Osteoblast (primary cell): ENCODE results near the gene ERAP2. TPM values are rescaled to one million over a fixed set of nuclear protein-coding genes. Genes with fewer than 3 reads are reported as not detected.

Source experiments
- DNase-seq: peaks from one replicate; pipeline ENCODE4 v3.0.0; 2011; ENCODE audit warnings: low spot score, mixed read lengths; ENCODE audit not compliant: insufficient read length; ENCODE audit errors: missing footprints
- H2AFZ ChIP-seq: 2 replicates; pipeline ENCODE4 v1.6.0; 2011; ENCODE audit warnings: mild to moderate bottlenecking, low read length
- H3K27ac ChIP-seq: 2 replicates; pipeline ENCODE4 v1.5.1; 2011; ENCODE audit warnings: mild to moderate bottlenecking, low read depth, low read length, moderate library complexity
- H3K27me3 ChIP-seq: 2 replicates; pipeline ENCODE4 v1.6.0; 2012; ENCODE audit warnings: mild to moderate bottlenecking, control low read depth, inconsistent platforms, low read length, moderate library complexity; ENCODE audit not compliant: insufficient read depth
- H3K36me3 ChIP-seq: 2 replicates; pipeline ENCODE4 v1.5.1; 2011; ENCODE audit warnings: mild to moderate bottlenecking, low read length, control low read depth, moderate library complexity; ENCODE audit not compliant: insufficient read depth
- H3K4me1 ChIP-seq: 2 replicates; pipeline ENCODE4 v1.5.1; 2011; ENCODE audit warnings: mild to moderate bottlenecking, low read length, control low read depth, moderate library complexity; ENCODE audit not compliant: insufficient read depth
- H3K4me2 ChIP-seq: 2 replicates; pipeline ENCODE4 v1.6.0; 2011; ENCODE audit warnings: mild to moderate bottlenecking, low read length; ENCODE audit not compliant: insufficient read depth
- H3K4me3 ChIP-seq: fragments of 200-600 bp; sonication (generic); 3 replicates; pipeline ENCODE4 v1.5.1; 2012; ENCODE audit warnings: mild to moderate bottlenecking, low read length, inconsistent platforms; ENCODE audit not compliant: insufficient read depth
- H3K79me2 ChIP-seq: 2 replicates; pipeline ENCODE4 v1.6.0; 2012; ENCODE audit warnings: mild to moderate bottlenecking, low read length, control low read depth, inconsistent platforms; ENCODE audit not compliant: insufficient read depth
- H3K9me3 ChIP-seq: 2 replicates; pipeline ENCODE4 v1.5.1; 2011; ENCODE audit warnings: low read depth, low read length, control low read depth
- H4K20me1 ChIP-seq: 2 replicates; pipeline ENCODE4 v1.6.0; 2012; ENCODE audit warnings: mild to moderate bottlenecking, low read length, control low read depth; ENCODE audit not compliant: insufficient read depth
- CTCF ChIP-seq: IDR thresholded peaks from 2 replicates; pipeline ENCODE4 v1.5.1; 2011; ENCODE audit warnings: mild to moderate bottlenecking, low read depth, low read length, moderate library complexity; ENCODE audit errors: extremely low read depth
- total RNA-seq: library from RNA; depleted of rRNA; stranded (reverse); fragments of >200 nt; gene quantifications from 2 replicates; pipeline ENCODE4 v1.2.3, GENCODE V29; 2012

ERAP2 gene
- total RNA-seq, 1 donor: 84.7 TPM

GRCh38 chr5:96957254-96958049 is 81.2 kb downstream of the ERAP2 start:
- Histone ChIP-seq H3K4me2 (no peak overlapping the region), H3K9me3 (no peaks in the 10 kb centered on the region), H4K20me1 (no peaks in the 10 kb centered on the region), H3K27ac (no peak overlapping the region), H3K79me2 (peaks cover 69% of the 10 kb centered on the region), H3K4me3 (no peak overlapping the region), H3K36me3 (no peaks in the 10 kb centered on the region), H2AFZ (no peak overlapping the region), H3K27me3 (no peaks in the 10 kb centered on the region), H3K4me1 (peaks cover 5% of the 10 kb centered on the region)
- TF ChIP-seq CTCF: no peak
- no peak for DNase-seq

- no peak for TF ChIP-seq CTCF
- Histone ChIP-seq H3K79me2 (peaks cover 62% of the 10 kb centered on the region), H3K27ac (no peak overlapping the region)
Measured at GRCh38 chr5:96958977-96959376, 82.7 kb downstream of the ERAP2 start.

GRCh38 chr5:96961053-96961452 is 84.8 kb downstream of the ERAP2 start:
- Histone ChIP-seq H3K27ac (peak overlapping the region; percentile 15), H3K9me3 (no peaks in the 10 kb centered on the region), H3K4me2 (peak overlapping the region; percentile 13), H3K4me1 (peaks cover 17% of the 10 kb centered on the region), H2AFZ (no peak overlapping the region), H4K20me1 (no peaks in the 10 kb centered on the region), H3K36me3 (no peaks in the 10 kb centered on the region), H3K27me3 (no peaks in the 10 kb centered on the region), H3K79me2 (peaks cover 66% of the 10 kb centered on the region), H3K4me3 (no peak overlapping the region)
- no peak for TF ChIP-seq CTCF
- no peak for DNase-seq

More at GRCh38 chr5:96958977-96959376, 82.7 kb downstream of the ERAP2 start:
- no peak overlapping the region for H3K4me3 ChIP-seq
- no peak overlapping the region for H3K4me2 ChIP-seq
- H3K27me3 ChIP-seq: no peaks in the 10 kb centered on the region
- no peak for DNase-seq
- no peaks in the 10 kb centered on the region for H3K36me3 ChIP-seq
- peaks cover 17% of the 10 kb centered on the region for H3K4me1 ChIP-seq
- H2AFZ ChIP-seq: no peak overlapping the region
- H3K9me3 ChIP-seq: no peaks in the 10 kb centered on the region
- H4K20me1 ChIP-seq: no peaks in the 10 kb centered on the region

GRCh38 chr5:96962540-96962991 is 86.3 kb downstream of the ERAP2 start:
- DNase-seq: no peak
- H4K20me1 ChIP-seq: no peaks in the 10 kb centered on the region
- TF ChIP-seq CTCF: no peak
- H3K27me3 ChIP-seq: no peaks in the 10 kb centered on the region
- peaks cover 17% of the 10 kb centered on the region for H3K4me1 ChIP-seq
- H3K9me3 ChIP-seq: no peaks in the 10 kb centered on the region
- peak overlapping the region; percentile 29 for H3K27ac ChIP-seq
- no peak overlapping the region for H3K4me3 ChIP-seq
- peaks cover 66% of the 10 kb centered on the region for H3K79me2 ChIP-seq
- no peak overlapping the region for H2AFZ ChIP-seq
- no peaks in the 10 kb centered on the region for H3K36me3 ChIP-seq
- no peak overlapping the region for H3K4me2 ChIP-seq
